Loucy (cell line): ENCODE results near the gene CENPN.

ENCODE experiments used
- CTCF ChIP-seq: fragments of 200-600 bp; sonication (generic); conservative IDR thresholded peaks from 2 replicates; pipeline ENCODE4 v1.5.1; 2014; ENCODE audit warnings: mild to moderate bottlenecking, antibody characterized with exemption, low read length
- EZH2phosphoT487 ChIP-seq: fragments of 200-600 bp; IDR thresholded peaks from 2 replicates; pipeline ENCODE4 v1.6.1; 2018; ENCODE audit warnings: antibody characterized with exemption, mild to moderate bottlenecking, moderate library complexity, borderline replicate concordance

GRCh38 chr16:80958284-80958683 is 48.7 kb upstream of the CENPN start:
- TF ChIP-seq CTCF (no peak), EZH2phosphoT487 (no peak)
